ENCODE data around the gene MDM4. TPM values are rescaled to one million over a fixed set of nuclear protein-coding genes. Genes with fewer than 3 reads are reported as not detected.

Gene MDM4
- total and polyA plus RNA-seq, 2 donors (not counting 3 experiments of a cell fraction or from before 2014, with no cell fraction given) = 11.7 to 67.0 TPM

- FAIRE-seq = no peak
- CTCF ChIA-PET = no interaction called here
- dilution Hi-C loops (cut with MboI; ENCODE audit: extremely low pct_ligation_motif_present, low sequenced_read_pairs) = no loop called here
Observed at GRCh38 chr1:204541626-204542025, 25.4 kb downstream of the MDM4 start.

GRCh38 chr1:204544321-204544720 is 28.1 kb downstream of the MDM4 start:
- TF ChIP-seq JUN (IDR thresholded peaks at IDR 0.05; ENCODE audit: borderline replicate concordance, insufficient read depth, insufficient read length, low read depth) (no peak), FOS (IDR thresholded peaks at IDR 0.05; ENCODE audit: borderline replicate concordance, insufficient read depth, low read length) (peak; percentile 58)
- H3K4me3 ChIP-seq (replicated peaks in 1 of 3; ENCODE audit: insufficient read depth in 1 of 3, low read depth in 1 of 3, low read length in 3 of 3) = no peak overlapping the region
- peaks cover 23% of the 10 kb centered on the region in 2 experiments for H3K36me3 ChIP-seq (ENCODE audit: control insufficient read depth in 2 of 2, extremely low read depth in 1 of 2, insufficient read depth in 2 of 2, low read length in 2 of 2)
- no TSS peak for BruUV-seq (replicated peaks)
- no peaks in the 10 kb centered on the region for H4K20me1 ChIP-seq (replicated peaks; ENCODE audit: control insufficient read depth, extremely low read depth, insufficient read depth, low read length)
- no peaks in the 10 kb centered on the region for H3K79me2 ChIP-seq (ENCODE audit: control insufficient read depth, insufficient read depth, low read length)
- H3K4me2 ChIP-seq (ENCODE audit: insufficient read depth, low read length) = peak overlapping the region; percentile 9
- H3K9me3 ChIP-seq (replicated peaks; ENCODE audit: control insufficient read depth, insufficient read depth, low read length) = no peaks in the 10 kb centered on the region
- ChIA-PET POLR2A (no interaction called here), CTCF (interaction anchor here (0.9 to 1.9 kb wide), 3 partner anchors 9 to 263 kb away, joined by 3 to 7 read pairs (median 5); no protein-coding TSS in a partner anchor)
- DNase-seq (ENCODE audit: low read depth, low spot score) (peak; percentile 41), FAIRE-seq (peak; percentile 93)
- intact Hi-C loops (cut with micrococcal nuclease) = no loop called here
- H3K27me3 ChIP-seq (ENCODE audit: control insufficient read depth in 2 of 2, insufficient read depth in 2 of 2, low read length in 2 of 2) = no peaks in the 10 kb centered on the region
- no peak overlapping the region for H3K9ac ChIP-seq (replicated peaks; ENCODE audit: extremely low read depth, insufficient read depth, low read length)
- H3K4me1 ChIP-seq (ENCODE audit: control insufficient read depth, extremely low read depth, insufficient read depth, low read length) = peaks cover 12% of the 10 kb centered on the region
- no peak overlapping the region for H3K27ac ChIP-seq (ENCODE audit: insufficient read depth, low read depth, low read length)
- H3K9me1 ChIP-seq (replicated peaks; ENCODE audit: control insufficient read depth, extremely low read depth, insufficient read depth, low read length) = no peaks in the 10 kb centered on the region
- no peak overlapping the region for H2AFZ ChIP-seq (ENCODE audit: low read depth, low read length)
- dilution Hi-C loops (cut with MboI; ENCODE audit: extremely low pct_ligation_motif_present, low sequenced_read_pairs) = no loop called here

More at GRCh38 chr1:204541626-204542025, 25.4 kb downstream of the MDM4 start:
- no peaks in the 10 kb centered on the region for H4K20me1 ChIP-seq (replicated peaks; ENCODE audit: control insufficient read depth, extremely low read depth, insufficient read depth, low read length)
- TF ChIP-seq POLR2AphosphoS5 (IDR thresholded peaks at IDR 0.05; ENCODE audit: insufficient read depth, low read depth, low read length) (no peak), JUN (IDR thresholded peaks at IDR 0.05; ENCODE audit: borderline replicate concordance, insufficient read depth, insufficient read length, low read depth) (no peak), EZH2 (IDR thresholded peaks at IDR 0.05; ENCODE audit: borderline replicate concordance, low read depth, low read length, severe bottlenecking) (no peak), FOS (IDR thresholded peaks at IDR 0.05; ENCODE audit: borderline replicate concordance, insufficient read depth, low read length) (no peak), POLR2A (IDR thresholded peaks at IDR 0.05; ENCODE audit: low read depth, low read length) (no peak), MYC (IDR thresholded peaks at IDR 0.05; ENCODE audit: low read depth, low read length) (no peak), MAX (IDR thresholded peaks at IDR 0.05; ENCODE audit: insufficient read depth, insufficient read length) (no peak)
- no peaks in the 10 kb centered on the region for H3K27me3 ChIP-seq (ENCODE audit: control insufficient read depth in 2 of 2, insufficient read depth in 2 of 2, low read length in 2 of 2)
- H3K4me1 ChIP-seq (ENCODE audit: control insufficient read depth, extremely low read depth, insufficient read depth, low read length) = peaks cover 12% of the 10 kb centered on the region
- BruUV-seq (replicated peaks) = no TSS peak
- H3K9ac ChIP-seq (replicated peaks; ENCODE audit: extremely low read depth, insufficient read depth, low read length) = no peak overlapping the region
- H3K36me3 ChIP-seq (ENCODE audit: control insufficient read depth in 2 of 2, extremely low read depth in 1 of 2, insufficient read depth in 2 of 2, low read length in 2 of 2) = peaks cover 17 to 26% of the 10 kb centered on the region in 2 experiments
- H3K4me2 ChIP-seq (ENCODE audit: insufficient read depth, low read length) = no peak overlapping the region
- intact Hi-C loops (cut with micrococcal nuclease) = no loop called here
- no peak overlapping the region for H3K27ac ChIP-seq (ENCODE audit: insufficient read depth, low read depth, low read length)
- H2AFZ ChIP-seq (ENCODE audit: low read depth, low read length) = no peak overlapping the region
- H3K9me1 ChIP-seq (replicated peaks; ENCODE audit: control insufficient read depth, extremely low read depth, insufficient read depth, low read length) = no peaks in the 10 kb centered on the region
- DNase-seq (ENCODE audit: low read depth, low spot score) = peak; percentile 43
- H3K9me3 ChIP-seq (replicated peaks; ENCODE audit: control insufficient read depth, insufficient read depth, low read length) = no peaks in the 10 kb centered on the region
- H3K4me3 ChIP-seq (replicated peaks in 1 of 3; ENCODE audit: insufficient read depth in 1 of 3, low read depth in 1 of 3, low read length in 3 of 3) = no peak overlapping the region
- H3K79me2 ChIP-seq (ENCODE audit: control insufficient read depth, insufficient read depth, low read length) = no peaks in the 10 kb centered on the region
- POLR2A ChIA-PET = no interaction called here

Data from endothelial cell of umbilical vein (primary cell).